Measurements from ENCODE around the gene LDLRAD3. TPM values are rescaled to one million over a fixed set of nuclear protein-coding genes. Genes with fewer than 3 reads are reported as not detected.

Gene LDLRAD3
- total and polyA plus RNA-seq, 8 donors = 2.5 to 6.8 (median 5.6) TPM

GRCh38 chr11:36098087-36098486, 154.2 kb downstream of the LDLRAD3 start:
- Histone ChIP-seq H3K27ac (no peak overlapping the region), H3K27me3 (no peaks in the 10 kb centered on the region), H3K36me3 (no peaks in the 10 kb centered on the region), H3K9me3 (no peaks in the 10 kb centered on the region), H3K4me3 (no peak overlapping the region), H3K4me1 (no peaks in the 10 kb centered on the region)
- intact Hi-C loops (cut with DNase I) = no loop called here
- 81 to 85% methylated on average over 6 of the region's 6 CpGs for WGBS, 2 donors
- DNase-seq (no peak), FAIRE-seq (no peak), ATAC-seq (no peak)
- no peak for TF ChIP-seq CTCF (IDR thresholded peaks at IDR 0.05)

DNA sequence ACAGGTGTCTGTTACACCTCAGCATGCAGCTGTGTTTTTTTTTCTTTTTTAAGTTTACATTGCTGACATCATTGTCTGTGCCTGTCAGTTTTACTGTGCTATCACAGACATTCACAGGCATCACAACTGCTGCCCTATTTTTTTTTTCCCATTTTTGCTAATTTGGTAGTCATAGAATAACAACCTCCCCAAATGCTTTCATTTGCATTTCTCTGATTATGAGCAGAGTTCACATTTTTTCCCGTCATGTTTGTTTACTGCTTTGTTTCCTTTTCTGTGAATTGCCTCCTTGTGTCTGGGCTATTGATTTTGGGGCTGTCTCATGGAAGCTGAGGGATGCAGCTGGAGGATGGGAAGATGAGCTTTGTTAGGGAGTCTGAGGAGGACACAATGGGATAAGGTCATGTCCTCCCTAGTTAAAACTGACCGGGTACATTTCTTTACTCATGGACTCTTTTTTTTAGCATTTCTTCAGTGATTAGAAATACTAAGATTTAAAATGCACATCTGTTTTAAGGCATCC, 155.1 kb downstream of the LDLRAD3 start:
- no peak overlapping the region for H3K4me3 ChIP-seq
- TF ChIP-seq CTCF (IDR thresholded peaks at IDR 0.05) = no peak
- FAIRE-seq = no peak
- no peak overlapping the region for H3K27ac ChIP-seq
- no peak for DNase-seq
- no peaks in the 10 kb centered on the region for H3K9me3 ChIP-seq
- no peaks in the 10 kb centered on the region for H3K4me1 ChIP-seq
- no peaks in the 10 kb centered on the region for H3K27me3 ChIP-seq
- no peak for ATAC-seq
- 74 to 75% methylated on average over 2 of the region's 2 CpGs for WGBS, 2 donors
- H3K36me3 ChIP-seq = no peaks in the 10 kb centered on the region
- intact Hi-C loops (cut with DNase I) = no loop called here

DNA sequence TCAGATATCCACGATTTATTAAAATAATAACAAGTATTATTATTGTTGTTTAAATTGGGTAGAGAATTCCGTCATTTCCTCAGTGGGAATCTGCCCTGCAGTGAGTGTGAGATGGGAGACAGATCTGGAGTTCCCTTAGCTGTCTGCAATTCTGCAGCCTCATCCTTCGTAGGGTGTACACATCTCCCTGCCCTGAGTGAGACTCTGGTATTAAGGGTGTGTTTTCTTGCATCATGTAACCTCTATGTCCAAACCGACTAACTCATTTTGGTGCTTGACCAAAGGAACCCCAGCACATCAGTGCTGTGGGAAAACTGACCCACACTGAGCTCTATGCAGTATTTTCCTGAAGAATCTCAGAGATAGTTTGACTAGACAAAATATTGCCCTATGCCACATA, 157.6 kb downstream of the LDLRAD3 start:
- DNase-seq = no peak
- Histone ChIP-seq H3K4me1 (no peaks in the 10 kb centered on the region), H3K27me3 (no peaks in the 10 kb centered on the region), H3K27ac (no peak overlapping the region), H3K4me3 (no peak overlapping the region), H3K36me3 (no peaks in the 10 kb centered on the region), H3K9me3 (no peaks in the 10 kb centered on the region)
- no peak for TF ChIP-seq CTCF (IDR thresholded peaks at IDR 0.05)
- WGBS, 2 donors = 88 to 92% methylated on average over 4 of the region's 4 CpGs
- ATAC-seq = no peak
- intact Hi-C loops (cut with DNase I) = no loop called here
- no peak for FAIRE-seq

- intact Hi-C loops (cut with DNase I) = no loop called here
- WGBS, 2 donors = 87 to 99% methylated on average over 5 of the region's 5 CpGs
Observed at GRCh38 chr11:36102868-36103267, 159.0 kb downstream of the LDLRAD3 start.

More at GRCh38 chr11:36102868-36103267, 159.0 kb downstream of the LDLRAD3 start:
- DNase-seq (no peak), FAIRE-seq (no peak), ATAC-seq (no peak)
- Histone ChIP-seq H3K4me1 (no peaks in the 10 kb centered on the region), H3K4me3 (no peak overlapping the region), H3K27ac (no peak overlapping the region), H3K36me3 (no peaks in the 10 kb centered on the region), H3K27me3 (no peaks in the 10 kb centered on the region), H3K9me3 (no peaks in the 10 kb centered on the region)
- no peak for TF ChIP-seq CTCF (IDR thresholded peaks at IDR 0.05)

Data from pancreas (tissue), 10 donors.